Right lobe of liver (tissue), 4 donors: ENCODE data around the gene CDK11B.

ENCODE experiments used
- CTCF ChIP-seq, 4 donors: fragments of 200-600 bp in 3 of 4; fragments of 450-650 bp in 1 of 4; IDR thresholded peaks; one replicate each; pipeline versions ENCODE4 v1.5.1 to v1.8.0; 2016 to 2022; ENCODE audit warnings: antibody characterized with exemption in 4 of 4, mild to moderate bottlenecking in 2 of 4
- POLR2A ChIP-seq: fragments of 450-650 bp; IDR thresholded peaks from one replicate; pipeline ENCODE4 v1.6.1; 2017; ENCODE audit warnings: antibody characterized with exemption, mild to moderate bottlenecking
- donor health status: DM: no; HTN: no; CAD: no.
- donor health status: DM: no; HTN: no; CAD: no.
- donor health status: DM: no; HTN: yes; CAD: no.

GRCh38 chr1:1621173-1622009 lies 37.4 kb downstream of the CDK11B start:
- no peak for TF ChIP-seq CTCF (IDR thresholded peaks at IDR 0.05)
- no peak for TF ChIP-seq POLR2A
